ENCODE measurements around the gene RUSC1. TPM values are rescaled to one million over a fixed set of nuclear protein-coding genes. Genes with fewer than 3 reads are reported as not detected.

Gene RUSC1
- total RNA-seq, 1 experiment from 2014 or later, result 66.9 TPM

GRCh38 chr1:155324717-155325602 lies 4.3 kb downstream of the RUSC1 start:
- no peak overlapping the region for H2BK20ac ChIP-seq (ENCODE audit: low read depth, low read length, poor library complexity, severe bottlenecking)
- H2AK5ac ChIP-seq (ENCODE audit: insufficient read length, low read length), result no peak overlapping the region
- Mint-ChIP-seq H3K27ac (peak overlapping the region; percentile 58 to 93 (median 72); a peak in 2 of 7 replicates), H3K4me1 (peaks cover 31 to 32% of the 10 kb centered on the region in 2 experiments), H3K9me3 (no peaks in the 10 kb centered on the region), H3K4me3 (peak overlapping the region; percentile 93 to 96), H3K27me3 (ENCODE audit: low read depth) (no peaks in the 10 kb centered on the region; the same call in 1 of the 2 replicates), H3K36me3 (ENCODE audit: insufficient read depth in 1 of 3, low read depth in 3 of 3) (peaks cover 4 to 35% (median 33%) of the 10 kb centered on the region in 3 experiments; a peak in 6 of 7 replicates)
- no peak overlapping the region for H3K18ac ChIP-seq (ENCODE audit: insufficient read length, low read depth, low read length)
- H2BK5ac ChIP-seq (ENCODE audit: insufficient read length, low read length), result no peak overlapping the region
- no peak overlapping the region for H2BK120ac ChIP-seq (ENCODE audit: low read depth, low read length, poor library complexity, severe bottlenecking)
- no peaks in the 10 kb centered on the region for H3K9me3 ChIP-seq (ENCODE audit: control insufficient read depth, low read depth, low read length)
- no CpG with 5 or more reads among the region's 59 CpGs for WGBS (ENCODE audit: extremely low coverage, insufficient read length, low lambda C conversion rate)
- no peaks in the 10 kb centered on the region for H3K27me3 ChIP-seq (ENCODE audit: insufficient read depth, low read length)
- no peak overlapping the region; the same call in 1 of the 2 replicates for H3K14ac ChIP-seq (ENCODE audit: insufficient read depth, low read length)
- DNase-seq, result peak; percentile 89
- H4K8ac ChIP-seq (replicated peaks; ENCODE audit: insufficient read length, low read depth, low read length), result no peak overlapping the region
- H3K4me1 ChIP-seq (ENCODE audit: insufficient read depth, low read length), result peaks cover 2% of the 10 kb centered on the region; the same call in 1 of the 2 replicates
- H3K23ac ChIP-seq (ENCODE audit: insufficient read length, low read depth, low read length), result no peak overlapping the region
- H3K79me2 ChIP-seq (ENCODE audit: insufficient read depth, low read length), result no peaks in the 10 kb centered on the region
- H3K23me2 ChIP-seq (ENCODE audit: insufficient read length, low read depth, low read length, poor library complexity, severe bottlenecking), result peaks cover 31% of the 10 kb centered on the region
- no peaks in the 10 kb centered on the region for H3K79me1 ChIP-seq (ENCODE audit: insufficient read depth, low read depth, low read length, poor library complexity, severe bottlenecking)
- H3K56ac ChIP-seq (ENCODE audit: insufficient read length, low read depth, low read length), result no peak overlapping the region
- no peak overlapping the region for H3T11ph ChIP-seq (ENCODE audit: low read length)
- no peak overlapping the region for H4K91ac ChIP-seq (ENCODE audit: insufficient read length, low read depth, low read length)
- no peak overlapping the region for H3K27ac ChIP-seq (ENCODE audit: insufficient read length, low read depth, low read length)
- H4K5ac ChIP-seq (ENCODE audit: insufficient read length, low read depth, low read length), result no peak overlapping the region
- peak overlapping the region; percentile 28 for H3K9ac ChIP-seq (ENCODE audit: extremely low read depth, insufficient read length, low read length)
- H2BK12ac ChIP-seq (ENCODE audit: insufficient read length, low read depth, low read length), result no peak overlapping the region
- H2BK15ac ChIP-seq (ENCODE audit: low read depth, low read length), result no peak overlapping the region
- H2AFZ ChIP-seq (ENCODE audit: low read length), result no peak overlapping the region
- peak; percentile 76 for TF ChIP-seq CTCF (conservative IDR thresholded peaks at IDR 0.05)
- H3K4ac ChIP-seq (ENCODE audit: low read depth, low read length), result no peak overlapping the region
- peak overlapping the region; percentile 68 for H3K4me2 ChIP-seq (ENCODE audit: insufficient read depth, insufficient read length, low read length)
- no peaks in the 10 kb centered on the region for H4K20me1 ChIP-seq (ENCODE audit: control insufficient read depth, insufficient read depth, insufficient read length)
